IMR-90 (cell line): ENCODE data around the gene GPX1.

ENCODE experiments used
- BHLHE40 ChIP-seq: fragments of 150-350 bp; IDR thresholded peaks from 2 replicates; pipeline ENCODE4 v1.6.1; 2016; ENCODE audit warnings: mild to moderate bottlenecking, low read depth, low read length
- CEBPB ChIP-seq: IDR thresholded peaks from 2 replicates; pipeline ENCODE4 v1.6.1; 2012; ENCODE audit warnings: low read depth, low read length, improper control_type of control experiment
- CTCF ChIP-seq: conservative IDR thresholded peaks from 2 replicates; pipeline ENCODE4 v1.5.1; 2012; ENCODE audit warnings: mild to moderate bottlenecking, low read depth, low read length, improper control_type of control experiment
- ELK1 ChIP-seq: fragments of 150-350 bp; IDR thresholded peaks from 2 replicates; pipeline ENCODE4 v1.6.1; 2016; ENCODE audit warnings: low read depth, mild to moderate bottlenecking, low read length, moderate library complexity, borderline replicate concordance
- MAZ ChIP-seq: IDR thresholded peaks from 2 replicates; pipeline ENCODE4 v1.6.1; 2012; ENCODE audit warnings: low read depth, mild to moderate bottlenecking, low read length, improper control_type of control experiment, moderate library complexity, borderline replicate concordance
- MXI1 ChIP-seq: IDR thresholded peaks from 2 replicates; pipeline ENCODE4 v1.6.1; 2012; ENCODE audit warnings: low read depth, mild to moderate bottlenecking, low read length, moderate library complexity, borderline replicate concordance
- POLR2A ChIP-seq: IDR thresholded peaks from 2 replicates; pipeline ENCODE4 v1.6.1; 2012; ENCODE audit warnings: mild to moderate bottlenecking, low read depth, low read length
- RAD21 ChIP-seq: IDR thresholded peaks from 2 replicates; pipeline ENCODE4 v1.6.1; 2012; ENCODE audit warnings: low read length, improper control_type of control experiment
- RCOR1 ChIP-seq: IDR thresholded peaks from 2 replicates; pipeline ENCODE4 v1.6.1; 2012; ENCODE audit warnings: mild to moderate bottlenecking, low read length, improper control_type of control experiment; ENCODE audit not compliant: insufficient replicate concordance
- RFX5 ChIP-seq: IDR thresholded peaks from 2 replicates; pipeline ENCODE4 v1.8.0; 2012; ENCODE audit warnings: low read depth, mild to moderate bottlenecking, low read length, moderate library complexity
- SMC3 ChIP-seq: fragments of 150-350 bp; IDR thresholded peaks from 2 replicates; pipeline ENCODE4 v1.6.1; 2016; ENCODE audit warnings: low read depth, mild to moderate bottlenecking, antibody characterized with exemption, low read length, moderate library complexity
- USF2 ChIP-seq: fragments of 150-350 bp; IDR thresholded peaks from 2 replicates; pipeline ENCODE4 v1.6.1; 2017; ENCODE audit warnings: mild to moderate bottlenecking, antibody characterized with exemption, low read length, low read depth

GRCh38 chr3:49389297-49389696, 31.1 kb upstream of the GPX1 start:
- no peak for TF ChIP-seq CTCF
- TF ChIP-seq POLR2A, result no peak
- no peak for TF ChIP-seq RAD21
- no peak for TF ChIP-seq MXI1
- TF ChIP-seq SMC3, result no peak
- no peak for TF ChIP-seq USF2
- TF ChIP-seq RFX5, result no peak
- no peak for TF ChIP-seq MAZ
- TF ChIP-seq CEBPB, result no peak
- no peak for TF ChIP-seq BHLHE40
- no peak for TF ChIP-seq ELK1
- no peak for TF ChIP-seq RCOR1
